Measurements from ENCODE around the gene DISC1. TPM values are rescaled to one million over a fixed set of nuclear protein-coding genes. Genes with fewer than 3 reads are reported as not detected.

The DISC1 gene
- total RNA-seq, 2 experiments from 2014 or later = 19.8 to 20.0 TPM

DNA sequence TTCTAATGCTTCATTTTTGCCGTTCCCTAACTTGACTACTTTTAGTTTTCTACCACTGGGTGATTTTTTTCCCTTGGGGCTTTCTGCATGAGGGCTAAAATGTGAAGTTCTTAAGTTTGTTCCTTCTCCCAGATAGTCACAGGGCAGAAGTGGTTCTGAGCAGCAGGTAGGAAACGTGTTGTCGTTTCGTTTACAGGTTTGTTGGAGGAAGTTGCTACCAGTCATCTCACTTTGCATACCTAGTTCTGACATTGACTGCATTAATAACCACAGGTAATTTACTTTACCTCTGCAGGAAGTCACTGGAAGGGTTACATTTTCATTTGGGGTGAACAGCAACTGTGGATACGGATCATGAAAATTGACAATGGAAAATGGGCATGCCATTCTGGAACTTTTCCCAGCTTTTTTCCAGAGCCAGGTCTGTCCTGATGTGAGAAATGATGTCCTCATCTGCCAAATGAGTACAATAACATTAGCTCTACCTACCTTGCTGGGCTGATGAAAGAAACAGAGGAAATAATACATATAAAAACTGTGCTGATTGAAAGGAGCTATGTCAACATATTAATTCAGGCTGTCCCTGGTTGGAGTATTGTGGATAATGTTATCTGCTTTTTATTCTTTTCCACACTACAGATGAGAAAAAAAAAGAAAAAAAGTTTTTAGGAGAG lies 94.2 kb downstream of the DISC1 start:
- Mint-ChIP-seq H3K27ac (no peak overlapping the region), H3K27me3 (no peaks in the 10 kb centered on the region), H3K4me1 (ENCODE audit: low read depth) (peaks cover 5% of the 10 kb centered on the region), H3K36me3 (ENCODE audit: low read depth) (peaks cover 56% of the 10 kb centered on the region), H3K4me3 (no peak overlapping the region), H3K9me3 (no peaks in the 10 kb centered on the region)
- POLR2A ChIA-PET = no interaction called here
- no peak overlapping the region for H3K4me3 ChIP-seq (ENCODE audit: low read length)
- intact Hi-C loops (cut with DNase I, micrococcal nuclease) = no loop called here
- TF ChIP-seq, protein P1, sequence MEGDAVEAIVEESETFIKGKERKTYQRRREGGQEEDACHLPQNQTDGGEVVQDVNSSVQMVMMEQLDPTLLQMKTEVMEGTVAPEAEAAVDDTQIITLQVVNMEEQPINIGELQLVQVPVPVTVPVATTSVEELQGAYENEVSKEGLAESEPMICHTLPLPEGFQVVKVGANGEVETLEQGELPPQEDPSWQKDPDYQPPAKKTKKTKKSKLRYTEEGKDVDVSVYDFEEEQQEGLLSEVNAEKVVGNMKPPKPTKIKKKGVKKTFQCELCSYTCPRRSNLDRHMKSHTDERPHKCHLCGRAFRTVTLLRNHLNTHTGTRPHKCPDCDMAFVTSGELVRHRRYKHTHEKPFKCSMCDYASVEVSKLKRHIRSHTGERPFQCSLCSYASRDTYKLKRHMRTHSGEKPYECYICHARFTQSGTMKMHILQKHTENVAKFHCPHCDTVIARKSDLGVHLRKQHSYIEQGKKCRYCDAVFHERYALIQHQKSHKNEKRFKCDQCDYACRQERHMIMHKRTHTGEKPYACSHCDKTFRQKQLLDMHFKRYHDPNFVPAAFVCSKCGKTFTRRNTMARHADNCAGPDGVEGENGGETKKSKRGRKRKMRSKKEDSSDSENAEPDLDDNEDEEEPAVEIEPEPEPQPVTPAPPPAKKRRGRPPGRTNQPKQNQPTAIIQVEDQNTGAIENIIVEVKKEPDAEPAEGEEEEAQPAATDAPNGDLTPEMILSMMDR (IDR thresholded peaks at IDR 0.05) = no peak
- H3K9me3 ChIP-seq (ENCODE audit: control insufficient read depth in 1 of 2, insufficient read depth in 1 of 2, low read length in 2 of 2) = no peaks in the 10 kb centered on the region
- DNase-seq = no peak
- CTCF ChIA-PET = no interaction called here
- no peaks in the 10 kb centered on the region for H3K36me3 ChIP-seq (ENCODE audit: insufficient read depth, low read length)
- no peaks in the 10 kb centered on the region for H3K27me3 ChIP-seq (ENCODE audit: control insufficient read depth in 1 of 2, insufficient read depth in 2 of 2, low read length in 2 of 2)
- H3K4me1 ChIP-seq (ENCODE audit: insufficient read depth, low read length) = no peaks in the 10 kb centered on the region
- no peak overlapping the region for H3K27ac ChIP-seq (ENCODE audit: low read depth in 1 of 2, low read length in 2 of 2)
- ATAC-seq (ENCODE audit: poor library complexity) = no peak

DNA sequence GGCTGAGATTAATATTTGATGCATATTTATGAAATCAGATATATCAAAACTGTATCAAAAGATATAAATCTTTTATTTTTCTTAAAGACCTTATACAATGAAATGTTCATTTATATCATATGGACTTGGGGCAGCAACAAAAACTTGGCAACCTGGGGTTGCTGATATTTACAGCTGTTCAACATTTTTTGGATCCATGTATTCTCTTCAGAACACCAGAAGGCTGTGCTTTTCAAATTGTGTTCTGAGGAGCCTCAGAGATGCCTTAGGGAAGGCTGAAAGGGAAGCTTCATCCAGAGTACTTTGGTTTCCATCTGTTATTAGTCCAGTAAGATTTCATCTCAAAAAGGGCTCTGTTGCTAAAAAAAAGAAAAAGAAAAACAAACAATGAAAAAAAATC lies 94.8 kb downstream of the DISC1 start:
- TF ChIP-seq, protein P1 (IDR thresholded peaks at IDR 0.05) = no peak
- intact Hi-C loops (cut with DNase I, micrococcal nuclease) = no loop called here
- Histone ChIP-seq H3K4me1 (ENCODE audit: insufficient read depth, low read length) (no peaks in the 10 kb centered on the region), H3K4me3 (ENCODE audit: low read length) (no peak overlapping the region), H3K9me3 (ENCODE audit: control insufficient read depth in 1 of 2, insufficient read depth in 1 of 2, low read length in 2 of 2) (no peaks in the 10 kb centered on the region), H3K27me3 (ENCODE audit: control insufficient read depth in 1 of 2, insufficient read depth in 2 of 2, low read length in 2 of 2) (no peaks in the 10 kb centered on the region), H3K36me3 (ENCODE audit: insufficient read depth, low read length) (no peaks in the 10 kb centered on the region), H3K27ac (ENCODE audit: low read depth in 1 of 2, low read length in 2 of 2) (no peak overlapping the region)
- H3K36me3 Mint-ChIP-seq (ENCODE audit: low read depth) = peaks cover 53% of the 10 kb centered on the region
- no peaks in the 10 kb centered on the region for H3K27me3 Mint-ChIP-seq
- H3K4me3 Mint-ChIP-seq = no peak overlapping the region
- H3K4me1 Mint-ChIP-seq (ENCODE audit: low read depth) = peaks cover 5% of the 10 kb centered on the region
- no peak for DNase-seq
- ChIA-PET POLR2A (no interaction called here), CTCF (interaction anchor here (1.3 kb wide), 1 partner anchor 36 kb away, joined by 6 read pairs; no protein-coding TSS in a partner anchor)
- no peaks in the 10 kb centered on the region for H3K9me3 Mint-ChIP-seq
- no peak overlapping the region for H3K27ac Mint-ChIP-seq
- no peak for ATAC-seq (ENCODE audit: poor library complexity)

DNA sequence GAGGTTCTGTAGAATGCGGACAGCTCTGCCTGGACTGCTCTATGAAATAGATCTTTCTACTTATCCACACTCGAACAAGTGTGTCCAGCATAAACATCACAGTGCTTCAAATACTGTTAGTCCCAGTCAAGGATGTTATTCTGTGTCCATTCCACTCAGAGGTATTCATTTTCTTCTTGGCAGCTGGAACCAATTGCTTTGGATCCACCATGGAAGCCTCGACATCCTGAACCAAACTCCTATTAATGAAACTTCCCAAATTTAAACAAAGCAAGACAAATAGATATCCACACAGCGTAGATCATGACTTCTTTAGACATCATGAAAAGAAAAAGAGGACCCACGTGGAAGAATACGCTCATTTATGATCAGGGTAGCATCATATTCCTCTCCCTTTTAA lies 95.8 kb downstream of the DISC1 start:
- H3K9me3 Mint-ChIP-seq = no peaks in the 10 kb centered on the region
- ChIA-PET POLR2A (no interaction called here), CTCF (interaction anchor here (1.3 kb wide), 1 partner anchor 35 kb away, joined by 6 read pairs; no protein-coding TSS in a partner anchor)
- Histone ChIP-seq H3K9me3 (ENCODE audit: control insufficient read depth in 1 of 2, insufficient read depth in 1 of 2, low read length in 2 of 2) (no peaks in the 10 kb centered on the region), H3K4me1 (ENCODE audit: insufficient read depth, low read length) (no peaks in the 10 kb centered on the region), H3K36me3 (ENCODE audit: insufficient read depth, low read length) (no peaks in the 10 kb centered on the region), H3K4me3 (ENCODE audit: low read length) (no peak overlapping the region), H3K27me3 (ENCODE audit: control insufficient read depth in 1 of 2, insufficient read depth in 2 of 2, low read length in 2 of 2) (no peaks in the 10 kb centered on the region), H3K27ac (ENCODE audit: low read depth in 1 of 2, low read length in 2 of 2) (no peak overlapping the region)
- H3K27ac Mint-ChIP-seq = no peak overlapping the region
- H3K4me3 Mint-ChIP-seq = no peak overlapping the region
- no peak for DNase-seq
- intact Hi-C loops (cut with DNase I, micrococcal nuclease) = no loop called here
- peaks cover 5% of the 10 kb centered on the region for H3K4me1 Mint-ChIP-seq (ENCODE audit: low read depth)
- no peak for ATAC-seq (ENCODE audit: poor library complexity)
- H3K27me3 Mint-ChIP-seq = no peaks in the 10 kb centered on the region
- peaks cover 47% of the 10 kb centered on the region for H3K36me3 Mint-ChIP-seq (ENCODE audit: low read depth)
- TF ChIP-seq, protein P1 (IDR thresholded peaks at IDR 0.05) = no peak

Data from CD4-positive, alpha-beta T cell (primary cell).